GM12891 (cell line): ENCODE data around the gene CALML3.

ENCODE experiments used
- POLR2A ChIP-seq: IDR thresholded peaks from 2 replicates; pipeline ENCODE4 v1.6.1; 2011; ENCODE audit warnings: low read depth, low read length, control low read depth
- POLR2AphosphoS5 ChIP-seq: IDR thresholded peaks from 2 replicates; pipeline ENCODE4 v1.6.1; 2011; ENCODE audit warnings: low read depth, low read length, control low read depth

GRCh38 chr10:5553400-5554170, 28.8 kb downstream of the CALML3 start:
- no peak for TF ChIP-seq POLR2AphosphoS5
- no peak for TF ChIP-seq POLR2A
